Measurements from ENCODE around the gene ELOA2.
"Not testable (repeated sequence)": the region's sequence is repeated elsewhere in the genome, so short reads cannot be mapped to it uniquely, and the experiment has no call there.

Gene ELOA2

DNA sequence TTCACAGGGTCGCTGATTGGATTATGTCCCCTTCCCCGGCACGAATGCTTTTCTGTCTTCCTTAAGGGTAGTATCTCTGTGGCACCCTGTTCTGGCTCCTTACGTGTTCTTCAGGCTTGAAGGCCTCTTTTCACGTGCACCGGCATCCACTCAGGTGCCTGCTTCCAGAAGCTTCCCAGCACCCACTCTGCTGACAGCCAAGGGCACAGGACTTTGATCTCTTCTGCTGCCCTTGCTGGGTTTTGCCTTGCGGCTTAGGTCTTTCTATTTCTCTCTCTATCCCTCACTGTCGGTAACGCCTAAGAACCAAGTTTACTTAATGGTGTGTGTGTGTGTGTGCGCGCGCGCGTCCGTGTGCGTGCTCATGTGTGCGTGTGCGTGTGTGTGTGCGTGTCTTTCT lies 14.7 kb downstream of the ELOA2 start:
- H3K4me3 ChIP-seq; H3K27me3 ChIP-seq; H3K9me3 ChIP-seq; H3K36me3 ChIP-seq; H3K4me1 ChIP-seq; H3K27ac ChIP-seq; intact Hi-C loops (cut with DNase I; ENCODE audit: low total_unique reads); DNase-seq: not testable (repeated sequence)

DNA sequence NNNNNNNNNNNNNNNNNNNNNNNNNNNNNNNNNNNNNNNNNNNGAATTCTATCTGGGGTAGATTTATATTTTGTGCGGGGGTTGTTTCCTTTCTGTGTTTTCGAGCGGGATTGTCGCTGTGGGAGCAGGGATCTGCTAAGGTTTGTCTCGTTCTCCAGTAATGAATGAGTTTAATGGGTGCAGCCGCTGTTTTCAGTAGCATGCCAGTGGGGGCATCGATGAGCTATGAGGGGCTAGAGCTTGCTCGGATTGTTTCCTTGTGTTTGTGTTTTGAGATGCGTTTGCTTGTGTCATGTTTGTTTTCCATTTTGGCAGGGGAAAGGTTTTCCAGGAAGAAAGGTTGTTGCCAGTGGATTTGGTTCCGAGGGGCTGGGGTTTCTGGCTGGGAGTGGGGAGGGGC lies 15.6 kb downstream of the ELOA2 start:
- H3K9me3 ChIP-seq; H3K4me3 ChIP-seq; H3K27me3 ChIP-seq; DNase-seq; H3K27ac ChIP-seq; H3K4me1 ChIP-seq; intact Hi-C loops (cut with DNase I; ENCODE audit: low total_unique reads); H3K36me3 ChIP-seq: not testable (repeated sequence)

Measured in tibial artery (tissue), 4 donors.